GM12878 (cell line): ENCODE results near the gene OR1Q1. TPM values are rescaled to one million over a fixed set of nuclear protein-coding genes. Genes with fewer than 3 reads are reported as not detected.

ENCODE experiments used
- ATAC-seq: fragments of 200-7000 bp; cut with Tn5 transposase; 3 replicates; pipeline ENCODE4 v1.9.1; 2020; ENCODE audit warnings: mild to moderate bottlenecking, moderate library complexity
- BruUV-seq: library from RNA; stranded (reverse); fragments of 400-500 nt; replicated peaks from 2 replicates; lab custom pipeline; 2021; lab: Mats Ljungman, UMichigan
- CTCF ChIA-PET: fragments of 300-600 bp; sonication (Branson Sonifier 250); formaldehyde crosslinking; extraction: SDS; loops from one replicate; lab custom pipeline; 2021; ENCODE audit warnings: inconsistent platforms; lab: Yijun Ruan, JAX
- POLR2A ChIA-PET: fragments of 350-600 bp; formaldehyde crosslinking; extraction: SDS; loops from one replicate; lab custom pipeline; 2021; ENCODE audit warnings: inconsistent platforms; lab: Charles Lee
- RAD21 ChIA-PET: fragments of 300-600 bp; sonication (Branson Sonifier 250); formaldehyde crosslinking; loops from one replicate; lab custom pipeline; 2023; ENCODE audit warnings: antibody characterized with exemption; ENCODE audit not compliant: unreplicated experiment; lab: Charles Lee
- SMC1A ChIA-PET: fragments of 300-600 bp; sonication (Branson Sonifier 250); formaldehyde crosslinking; loops from one replicate; lab custom pipeline; 2023; ENCODE audit not compliant: unreplicated experiment, uncharacterized antibody; lab: Charles Lee
- DNase-seq: peaks from one replicate; pipeline ENCODE4 v3.0.0-alpha.2; 2011; ENCODE audit warnings: low read depth, low spot score
- FAIRE-seq: peaks from 3 replicates; lab custom pipeline; 2011; peaks lifted over from hg19 to GRCh38; lab: Jason Lieb, UNC
- H2AFZ ChIP-seq: 2 replicates; pipeline ENCODE4 v1.6.0; 2011; ENCODE audit warnings: low read depth, low read length, control low read depth; ENCODE audit not compliant: control insufficient read depth
- H3K27ac ChIP-seq: 2 replicates; pipeline ENCODE4 v1.5.1; 2011; ENCODE audit warnings: control low read depth; ENCODE audit not compliant: control insufficient read depth, insufficient read depth
- H3K27me3 ChIP-seq, 2 experiments: replicated peaks in 1 of 2; 2 replicates each; pipeline versions ENCODE4 v1.6.0 to v1.6.1; 2011; ENCODE audit warnings: low read length in 1 of 2; ENCODE audit not compliant: control insufficient read depth in 2 of 2, insufficient read depth in 2 of 2
- H3K36me3 ChIP-seq, 2 experiments: 2 replicates each; pipeline ENCODE4 v1.5.1; 2011; ENCODE audit warnings: low read length in 1 of 2; ENCODE audit not compliant: control insufficient read depth in 2 of 2, insufficient read depth in 2 of 2
- H3K4me1 ChIP-seq: 2 replicates; pipeline ENCODE4 v1.6.1; 2011; ENCODE audit warnings: mild to moderate bottlenecking, low read length, moderate library complexity, mixed read lengths; ENCODE audit not compliant: control insufficient read depth, insufficient read depth
- H3K4me2 ChIP-seq: 2 replicates; pipeline ENCODE4 v1.6.0; 2011; ENCODE audit warnings: control low read depth; ENCODE audit not compliant: control insufficient read depth, insufficient read depth
- H3K4me3 ChIP-seq: fragments of 200-600 bp; sonication (generic); 2 replicates; pipeline ENCODE4 v1.5.1; 2016
- H3K79me2 ChIP-seq: 2 replicates; pipeline ENCODE4 v1.6.0; 2011; ENCODE audit warnings: low read length; ENCODE audit not compliant: control insufficient read depth, insufficient read depth
- H3K9ac ChIP-seq: 2 replicates; pipeline ENCODE4 v1.8.0; 2011; ENCODE audit warnings: low read length, control low read depth, mixed read lengths; ENCODE audit not compliant: control insufficient read depth, insufficient read depth
- H3K9me3 ChIP-seq: replicated peaks from 3 replicates; pipeline ENCODE4 v1.5.1; 2011; ENCODE audit warnings: mild to moderate bottlenecking, low read length; ENCODE audit not compliant: control insufficient read depth, insufficient read depth
- H4K20me1 ChIP-seq: 2 replicates; pipeline ENCODE4 v1.6.0; 2011; ENCODE audit not compliant: control insufficient read depth, insufficient read depth
- CBX5 ChIP-seq: sonication (generic); IDR thresholded peaks from 2 replicates; pipeline ENCODE4 v1.6.1; 2016; ENCODE audit warnings: low read depth, moderate library complexity, mild to moderate bottlenecking, inconsistent platforms
- FOS ChIP-seq: IDR thresholded peaks from 3 replicates; pipeline ENCODE4 v1.6.1; 2011; ENCODE audit warnings: borderline replicate concordance; ENCODE audit not compliant: insufficient read length; ENCODE audit errors: extremely low read depth
- FOXM1 ChIP-seq: IDR thresholded peaks from 2 replicates; pipeline ENCODE4 v1.6.1; 2012; ENCODE audit warnings: low read depth, mild to moderate bottlenecking, inconsistent platforms, low read length, moderate library complexity
- JUNB ChIP-seq: IDR thresholded peaks from 2 replicates; pipeline ENCODE4 v1.6.1; 2016; ENCODE audit warnings: antibody characterized with exemption, mild to moderate bottlenecking
- LARP7 ChIP-seq: fragments of 450-650 bp; IDR thresholded peaks from 2 replicates; pipeline ENCODE4 v1.6.1; 2017; ENCODE audit warnings: mild to moderate bottlenecking
- PML ChIP-seq: IDR thresholded peaks from 2 replicates; pipeline ENCODE4 v1.6.1; 2012; ENCODE audit warnings: low read length, inconsistent platforms
- TARDBP ChIP-seq: IDR thresholded peaks from 2 replicates; pipeline ENCODE4 v1.6.1; 2016; ENCODE audit warnings: borderline replicate concordance
- YY1 ChIP-seq: IDR thresholded peaks from 2 replicates; pipeline ENCODE4 v1.6.1; 2011; ENCODE audit warnings: low read depth, mild to moderate bottlenecking, low read length
- WGBS: methylation state at CpG from one replicate; pipeline ENCODE4 v1.1.6; 2016; ENCODE audit warnings: low lambda C conversion rate; ENCODE audit not compliant: insufficient replicate concordance, insufficient coverage; ENCODE audit errors: missing lambda C conversion rate; 5-methylcytosine and 5-hydroxymethylcytosine counted together
- in situ Hi-C: fragments of 300-500 bp; cut with MboI; formaldehyde crosslinking; loops from 9 replicates; pipeline ENCODE4 v1.14.3; 2018; ENCODE audit warnings: mixed read lengths
- intact Hi-C: fragments of 100-400 bp; cut with micrococcal nuclease; formaldehyde crosslinking; loops from one replicate; pipeline ENCODE4 v1.14.2; 2022; ENCODE audit not compliant: unreplicated experiment
- polyA plus RNA-seq, 11 experiments: library from polyadenylated mRNA; depleted of rRNA in 4 of 11; unstranded in 6 of 11; stranded (reverse) in 5 of 11; fragments of >200 nt; fragmentation: Nextera tagmentation in 4 of 11; fragmentation: Illumina TruSeq in 1 of 11; extraction: Ambion mirVana in 4 of 11; extraction: Trizol in 1 of 11; gene quantifications; 1 replicate in 1 of 11; 2 replicates in 10 of 11; pipeline versions ENCODE4 v1.2.1 to v1.2.3, GENCODE V29; 2011 to 2016; ENCODE audit warnings: inconsistent platforms in 2 of 11, missing spikeins in 2 of 11, low read depth in 1 of 11
- total RNA-seq, 4 experiments: library from RNA; depleted of rRNA in 3 of 4; stranded (reverse); fragments of >200 nt in 3 of 4; fragmentation: Illumina TruSeq in 1 of 4; extraction: Trizol in 1 of 4; gene quantifications; 2 replicates each; pipeline versions ENCODE4 v1.2.1 to v1.2.3, GENCODE V29; 2013 to 2021
- TF ChIP-seq, protein P1 (sequence below): IDR thresholded peaks from 2 replicates; pipeline ENCODE4 v1.6.1; 2011; ENCODE audit warnings: mild to moderate bottlenecking, low read depth, low read length, moderate library complexity; ENCODE audit not compliant: insufficient replicate concordance
- TF ChIP-seq, protein P2 (sequence below): IDR thresholded peaks from 2 replicates; pipeline ENCODE4 v1.6.1; 2011; ENCODE audit warnings: low read depth, low read length, improper control_type of control experiment, borderline replicate concordance
- TF ChIP-seq, protein P3 (sequence below): fragments of 150-350 bp; IDR thresholded peaks from 2 replicates; pipeline ENCODE4 v1.6.1; 2016; ENCODE audit warnings: low read depth, low read length

The OR1Q1 gene
- total and polyA plus RNA-seq, 10 of the 15 experiments (the other 5 are each of a cell fraction or from before 2014, with no cell fraction given), result 0.29 TPM; not detected in 9

DNA sequence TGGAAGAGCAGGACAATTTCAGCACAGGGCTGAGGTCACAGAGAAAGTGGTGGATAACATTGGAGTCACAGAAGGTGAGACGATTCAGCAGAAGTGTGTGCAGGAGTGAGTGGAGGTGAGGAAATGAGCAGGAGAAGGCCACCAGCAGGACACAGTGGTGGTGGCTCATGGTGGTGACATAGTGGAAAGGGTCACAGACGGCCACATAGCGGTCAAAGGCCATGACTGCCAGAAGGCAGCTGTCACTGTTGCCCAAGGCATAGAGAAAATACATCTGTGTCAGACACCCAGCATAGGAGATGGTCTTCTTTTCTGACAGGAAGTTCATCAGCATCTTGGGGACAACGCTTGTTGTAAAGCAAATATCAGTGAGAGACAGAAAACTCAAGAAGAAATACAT, 46.6 kb upstream of the OR1Q1 start:
- FAIRE-seq (no peak), DNase-seq (no peak), ATAC-seq (no peak)
- intact Hi-C loops, result no loop called here
- no peaks in the 10 kb centered on the region for H3K27me3 ChIP-seq
- TF ChIP-seq, protein P1, sequence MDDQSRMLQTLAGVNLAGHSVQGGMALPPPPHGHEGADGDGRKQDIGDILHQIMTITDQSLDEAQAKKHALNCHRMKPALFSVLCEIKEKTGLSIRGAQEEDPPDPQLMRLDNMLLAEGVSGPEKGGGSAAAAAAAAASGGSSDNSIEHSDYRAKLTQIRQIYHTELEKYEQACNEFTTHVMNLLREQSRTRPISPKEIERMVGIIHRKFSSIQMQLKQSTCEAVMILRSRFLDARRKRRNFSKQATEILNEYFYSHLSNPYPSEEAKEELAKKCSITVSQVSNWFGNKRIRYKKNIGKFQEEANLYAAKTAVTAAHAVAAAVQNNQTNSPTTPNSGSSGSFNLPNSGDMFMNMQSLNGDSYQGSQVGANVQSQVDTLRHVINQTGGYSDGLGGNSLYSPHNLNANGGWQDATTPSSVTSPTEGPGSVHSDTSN, result no peak
- TF ChIP-seq YY1, result no peak
- TF ChIP-seq CBX5, result no peak
- BruUV-seq, result no TSS peak
- H4K20me1 ChIP-seq, result no peaks in the 10 kb centered on the region
- no peaks in the 10 kb centered on the region for H3K4me1 ChIP-seq
- H3K9ac ChIP-seq, result no peak overlapping the region
- no peak overlapping the region for H3K4me2 ChIP-seq
- SMC1A ChIA-PET, result no interaction called here
- CTCF ChIA-PET, result no interaction called here
- no peak overlapping the region for H2AFZ ChIP-seq
- no peak overlapping the region for H3K4me3 ChIP-seq
- 46% methylated on average over 4 of the region's 4 CpGs for WGBS
- in situ Hi-C loops, result no loop called here
- no peaks in the 10 kb centered on the region for H3K9me3 ChIP-seq
- no peak overlapping the region for H3K27ac ChIP-seq
- POLR2A ChIA-PET, result no interaction called here
- no peaks in the 10 kb centered on the region for H3K79me2 ChIP-seq
- RAD21 ChIA-PET, result no interaction called here
- no peaks in the 10 kb centered on the region for H3K36me3 ChIP-seq

DNA sequence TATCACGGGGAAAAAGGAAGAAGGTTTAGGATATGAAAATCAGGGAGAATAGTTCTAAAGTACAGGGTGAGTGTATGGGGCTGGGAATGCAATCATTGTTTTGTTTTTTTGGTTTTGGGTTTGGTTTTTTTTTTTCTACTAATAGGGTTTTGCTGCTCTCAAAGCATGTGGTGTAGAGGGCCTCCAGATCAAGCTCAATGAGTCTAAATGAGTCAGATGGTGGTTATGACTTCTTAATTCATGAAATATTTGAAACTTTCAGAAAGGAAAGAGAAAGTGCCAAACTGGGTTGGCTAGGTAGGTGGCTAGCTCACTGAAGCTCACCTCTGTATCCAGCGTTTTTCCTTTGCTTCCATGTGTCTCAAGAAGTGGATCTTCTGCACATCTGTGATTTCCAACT, 42.1 kb upstream of the OR1Q1 start:
- FAIRE-seq, result no peak
- ChIA-PET SMC1A (no interaction called here), POLR2A (no interaction called here), RAD21 (no interaction called here), CTCF (interaction anchor here (0.9 kb wide), 1 partner anchor 10 kb away, joined by 3 read pairs; the partner anchor contains the start of gene OR1L8)
- DNase-seq, result no peak
- Histone ChIP-seq H3K36me3 (no peaks in the 10 kb centered on the region), H2AFZ (no peak overlapping the region), H3K4me3 (no peak overlapping the region), H3K4me1 (no peaks in the 10 kb centered on the region), H3K9ac (no peak overlapping the region), H4K20me1 (no peaks in the 10 kb centered on the region), H3K79me2 (no peaks in the 10 kb centered on the region), H3K4me2 (no peak overlapping the region), H3K27me3 (no peaks in the 10 kb centered on the region), H3K9me3 (no peaks in the 10 kb centered on the region), H3K27ac (no peak overlapping the region)
- intact Hi-C loops (no loop called here), in situ Hi-C loops (no loop called here)
- 12% methylated on average over 2 of the region's 2 CpGs for WGBS
- no peak; the same call in 2 of the 3 replicates for ATAC-seq
- no TSS peak for BruUV-seq
- TF ChIP-seq, protein P1, result no peak
- TF ChIP-seq FOXM1 (no peak), FOS (no peak), PML (no peak), JUNB (no peak), TARDBP (no peak), LARP7 (no peak)
- TF ChIP-seq, protein P2, sequence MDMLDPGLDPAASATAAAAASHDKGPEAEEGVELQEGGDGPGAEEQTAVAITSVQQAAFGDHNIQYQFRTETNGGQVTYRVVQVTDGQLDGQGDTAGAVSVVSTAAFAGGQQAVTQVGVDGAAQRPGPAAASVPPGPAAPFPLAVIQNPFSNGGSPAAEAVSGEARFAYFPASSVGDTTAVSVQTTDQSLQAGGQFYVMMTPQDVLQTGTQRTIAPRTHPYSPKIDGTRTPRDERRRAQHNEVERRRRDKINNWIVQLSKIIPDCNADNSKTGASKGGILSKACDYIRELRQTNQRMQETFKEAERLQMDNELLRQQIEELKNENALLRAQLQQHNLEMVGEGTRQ, result no peak
- TF ChIP-seq, protein P3, sequence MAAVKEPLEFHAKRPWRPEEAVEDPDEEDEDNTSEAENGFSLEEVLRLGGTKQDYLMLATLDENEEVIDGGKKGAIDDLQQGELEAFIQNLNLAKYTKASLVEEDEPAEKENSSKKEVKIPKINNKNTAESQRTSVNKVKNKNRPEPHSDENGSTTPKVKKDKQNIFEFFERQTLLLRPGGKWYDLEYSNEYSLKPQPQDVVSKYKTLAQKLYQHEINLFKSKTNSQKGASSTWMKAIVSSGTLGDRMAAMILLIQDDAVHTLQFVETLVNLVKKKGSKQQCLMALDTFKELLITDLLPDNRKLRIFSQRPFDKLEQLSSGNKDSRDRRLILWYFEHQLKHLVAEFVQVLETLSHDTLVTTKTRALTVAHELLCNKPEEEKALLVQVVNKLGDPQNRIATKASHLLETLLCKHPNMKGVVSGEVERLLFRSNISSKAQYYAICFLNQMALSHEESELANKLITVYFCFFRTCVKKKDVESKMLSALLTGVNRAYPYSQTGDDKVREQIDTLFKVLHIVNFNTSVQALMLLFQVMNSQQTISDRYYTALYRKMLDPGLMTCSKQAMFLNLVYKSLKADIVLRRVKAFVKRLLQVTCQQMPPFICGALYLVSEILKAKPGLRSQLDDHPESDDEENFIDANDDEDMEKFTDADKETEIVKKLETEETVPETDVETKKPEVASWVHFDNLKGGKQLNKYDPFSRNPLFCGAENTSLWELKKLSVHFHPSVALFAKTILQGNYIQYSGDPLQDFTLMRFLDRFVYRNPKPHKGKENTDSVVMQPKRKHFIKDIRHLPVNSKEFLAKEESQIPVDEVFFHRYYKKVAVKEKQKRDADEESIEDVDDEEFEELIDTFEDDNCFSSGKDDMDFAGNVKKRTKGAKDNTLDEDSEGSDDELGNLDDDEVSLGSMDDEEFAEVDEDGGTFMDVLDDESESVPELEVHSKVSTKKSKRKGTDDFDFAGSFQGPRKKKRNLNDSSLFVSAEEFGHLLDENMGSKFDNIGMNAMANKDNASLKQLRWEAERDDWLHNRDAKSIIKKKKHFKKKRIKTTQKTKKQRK, result no peak
